ENCODE results near the gene SHROOM2. TPM values are rescaled to one million over a fixed set of nuclear protein-coding genes. Genes with fewer than 3 reads are reported as not detected.
"Not testable (repeated sequence)": the region's sequence is repeated elsewhere in the genome, so short reads cannot be mapped to it uniquely, and the experiment has no call there.

The SHROOM2 gene
- total and polyA plus RNA-seq, 9 donors = 7.6 to 16.8 (median 11.7) TPM

GRCh38 chrX:9765737-9766097 lies 20.5 kb upstream of the SHROOM2 start, which contains the start of gene GPR143:
Gene GPR143, minus strand, starts transcription at chrX:9765847. Its CDS starts 30 bp downstream, at chrX:9765817.
- H3K4me1 ChIP-seq (ENCODE audit: insufficient read depth) = peaks cover 2% of the 10 kb centered on the region

GRCh38 chrX:9767375-9767774 lies 18.9 kb upstream of the SHROOM2 start:
- intact Hi-C loops (cut with DNase I) = no loop called here
- WGBS, 3 donors = 51 to 63% (median 60%) methylated on average over 6 of the region's 6 CpGs
- no peak for DNase-seq

More at GRCh38 chrX:9765737-9766097, 20.5 kb upstream of the SHROOM2 start, which contains the start of gene GPR143:
- no peak within 1 kb of the TSS for H3K27ac ChIP-seq
- intact Hi-C loops (cut with DNase I) = no loop called here
- WGBS, 3 donors = 9 to 24% (median 23%) methylated on average over 17 to 26 of the region's 26 CpGs
- no peaks in the 10 kb centered on the region for H3K27me3 ChIP-seq
- H3K4me3 ChIP-seq = no peak within 1 kb of the TSS
- H3K9me3 ChIP-seq = no peaks in the 10 kb centered on the region
- TF ChIP-seq EP300 (IDR thresholded peaks at IDR 0.05) (no peak), CTCF (IDR thresholded peaks at IDR 0.05) (no peak), POLR2A (IDR thresholded peaks at IDR 0.05) (no peak)
- peak in 3 of 5 donors; percentile 31 to 46 (median 44) for DNase-seq
- H3K36me3 ChIP-seq = no peaks in the 10 kb centered on the region

GRCh38 chrX:9768321-9768839 lies 17.8 kb upstream of the SHROOM2 start:
- DNase-seq; intact Hi-C loops (cut with DNase I): not testable (repeated sequence)
- WGBS, 3 donors = 76 to 87% (median 81%) methylated on average over 5 of the region's 5 CpGs

More at GRCh38 chrX:9767375-9767774, 18.9 kb upstream of the SHROOM2 start:
- H3K4me3 ChIP-seq = no peak overlapping the region
- H3K27ac ChIP-seq = no peak overlapping the region
- H3K4me1 ChIP-seq (ENCODE audit: insufficient read depth) = peaks cover 2% of the 10 kb centered on the region
- TF ChIP-seq POLR2A (IDR thresholded peaks at IDR 0.05) (no peak), EP300 (IDR thresholded peaks at IDR 0.05) (no peak), CTCF (IDR thresholded peaks at IDR 0.05) (no peak)
- no peaks in the 10 kb centered on the region for H3K9me3 ChIP-seq
- no peaks in the 10 kb centered on the region for H3K36me3 ChIP-seq
- H3K27me3 ChIP-seq = no peaks in the 10 kb centered on the region

GRCh38 chrX:9770319-9770718 lies 15.9 kb upstream of the SHROOM2 start:
- Histone ChIP-seq H3K4me1 (ENCODE audit: insufficient read depth) (no peaks in the 10 kb centered on the region), H3K36me3 (no peaks in the 10 kb centered on the region), H3K4me3 (no peak overlapping the region), H3K9me3 (no peaks in the 10 kb centered on the region), H3K27me3 (no peaks in the 10 kb centered on the region), H3K27ac (no peak overlapping the region)
- DNase-seq = no peak
- WGBS, 3 donors = 38 to 43% (median 39%) methylated on average over 1 of the region's 1 CpG
- intact Hi-C loops (cut with DNase I) = no loop called here
- no peak for TF ChIP-seq POLR2A (IDR thresholded peaks at IDR 0.05)

More at GRCh38 chrX:9768321-9768839, 17.8 kb upstream of the SHROOM2 start:
- not testable (repeated sequence) for H3K27ac ChIP-seq; H3K4me1 ChIP-seq (ENCODE audit: insufficient read depth); H3K4me3 ChIP-seq; H3K36me3 ChIP-seq; H3K9me3 ChIP-seq; H3K27me3 ChIP-seq

GRCh38 chrX:9772943-9773342 lies 13.3 kb upstream of the SHROOM2 start:
- DNase-seq = no peak
- Histone ChIP-seq H3K4me1 (ENCODE audit: insufficient read depth) (no peaks in the 10 kb centered on the region), H3K4me3 (no peak overlapping the region), H3K27me3 (no peaks in the 10 kb centered on the region), H3K36me3 (no peaks in the 10 kb centered on the region), H3K27ac (no peak overlapping the region), H3K9me3 (no peaks in the 10 kb centered on the region)
- intact Hi-C loops (cut with DNase I) = no loop called here
- WGBS, 3 donors = 78 to 83% (median 83%) methylated on average over 6 of the region's 6 CpGs
- TF ChIP-seq POLR2A (IDR thresholded peaks at IDR 0.05) = no peak
- TF ChIP-seq CTCF (IDR thresholded peaks at IDR 0.05) = no peak
- TF ChIP-seq EP300 (IDR thresholded peaks at IDR 0.05) = no peak
